HepG2 (cell line): ENCODE data around the gene TTLL4. TPM values are rescaled to one million over a fixed set of nuclear protein-coding genes. Genes with fewer than 3 reads are reported as not detected.

ENCODE experiments used
- ARID2 ChIP-seq: sonication (generic); formaldehyde crosslinking; IDR thresholded peaks from 2 replicates; pipeline ENCODE4 v1.8.1; 2022; ENCODE audit warnings: mild to moderate bottlenecking, missing genetic modification reagents, borderline replicate concordance
- EED ChIP-seq: sonication (generic); formaldehyde crosslinking; IDR thresholded peaks from 2 replicates; pipeline ENCODE4 v1.5.0; 2020; ENCODE audit warnings: mild to moderate bottlenecking, missing genetic modification reagents
- GATAD1 ChIP-seq: IDR thresholded peaks from 2 replicates; pipeline ENCODE4 v1.6.1; 2016; ENCODE audit warnings: missing genetic modification reagents, missing compliant biosample characterization
- GZF1 ChIP-seq: sonication (generic); formaldehyde crosslinking; IDR thresholded peaks from 2 replicates; pipeline ENCODE4 v1.5.1; 2020; ENCODE audit warnings: mild to moderate bottlenecking, missing genetic modification reagents
- HES4 ChIP-seq: sonication (generic); formaldehyde crosslinking; IDR thresholded peaks from 2 replicates; pipeline ENCODE4 v1.9.0; 2021; ENCODE audit warnings: mild to moderate bottlenecking, missing genetic modification reagents, borderline replicate concordance
- KAT8 ChIP-seq: IDR thresholded peaks from 2 replicates; pipeline ENCODE4 v1.6.1; 2016; ENCODE audit warnings: missing genetic modification reagents, missing compliant biosample characterization
- PHF20 ChIP-seq: sonication (generic); formaldehyde crosslinking; IDR thresholded peaks from 2 replicates; pipeline ENCODE4 v1.5.0; 2020; ENCODE audit warnings: mild to moderate bottlenecking, missing genetic modification reagents
- PTBP1 ChIP-seq: fragments of 200-400 bp; formaldehyde crosslinking; IDR thresholded peaks from 2 replicates; pipeline ENCODE4 v1.6.1; 2018; ENCODE audit warnings: low read length, low read depth; ENCODE audit not compliant: poor library complexity, severe bottlenecking
- STAG1 ChIP-seq: sonication (generic); formaldehyde crosslinking; IDR thresholded peaks from 2 replicates; pipeline ENCODE4 v1.4.0; 2020; ENCODE audit warnings: missing genetic modification reagents
- ZBTB21 ChIP-seq: sonication (generic); formaldehyde crosslinking; IDR thresholded peaks from 2 replicates; pipeline ENCODE4 v1.4.0; 2020; ENCODE audit warnings: missing genetic modification reagents
- ZNF12 ChIP-seq: sonication (generic); formaldehyde crosslinking; IDR thresholded peaks from 2 replicates; pipeline ENCODE4 v1.5.0; 2020; ENCODE audit warnings: missing genetic modification reagents
- ZNF570 ChIP-seq: sonication (generic); formaldehyde crosslinking; IDR thresholded peaks from 2 replicates; pipeline ENCODE4 v1.4.0; 2020; ENCODE audit warnings: mild to moderate bottlenecking, missing genetic modification reagents, borderline replicate concordance
- ZNF572 ChIP-seq: sonication (generic); formaldehyde crosslinking; IDR thresholded peaks from 2 replicates; pipeline ENCODE4 v1.5.1; 2020; ENCODE audit warnings: mild to moderate bottlenecking, missing genetic modification reagents
- ZNF775 ChIP-seq: sonication (generic); formaldehyde crosslinking; IDR thresholded peaks from 2 replicates; pipeline ENCODE4 v1.4.0; 2020; ENCODE audit warnings: missing genetic modification reagents, mild to moderate bottlenecking, moderate library complexity, borderline replicate concordance
- ZNF879 ChIP-seq: sonication (generic); formaldehyde crosslinking; IDR thresholded peaks from 2 replicates; pipeline ENCODE4 v1.8.1; 2023; ENCODE audit warnings: missing genetic modification reagents
- ZNF891 ChIP-seq: sonication (generic); formaldehyde crosslinking; IDR thresholded peaks from 2 replicates; pipeline ENCODE4 v1.5.0; 2020; ENCODE audit warnings: mild to moderate bottlenecking, missing genetic modification reagents
- polyA plus RNA-seq, 8 experiments: library from polyadenylated mRNA; depleted of rRNA in 3 of 8; stranded (reverse) in 7 of 8; unstranded in 1 of 8; fragments of >200 nt; fragmentation: Illumina TruSeq in 4 of 8; extraction: Trizol in 4 of 8; gene quantifications; 2 replicates each; pipeline versions ENCODE4 v1.2.1 to v1.2.3, GENCODE V29; 2011 to 2016; ENCODE audit warnings: low read depth in 4 of 8, missing spikeins in 1 of 8, mixed read lengths in 1 of 8; ENCODE audit not compliant: insufficient read depth in 1 of 8
- total RNA-seq, 5 experiments: library from RNA; depleted of rRNA; stranded (reverse); fragments of >200 nt; fragmentation: Illumina TruSeq; extraction: Trizol; gene quantifications; 2 replicates each; pipeline ENCODE4 v1.2.3, GENCODE V29; 2016; ENCODE audit warnings: low read depth in 1 of 5
- TF ChIP-seq, protein P1 (sequence below): sonication (generic); formaldehyde crosslinking; IDR thresholded peaks from 2 replicates; pipeline ENCODE4 v1.4.0; 2020; ENCODE audit warnings: missing genetic modification reagents, borderline replicate concordance
- TF ChIP-seq, protein P2 (sequence below): sonication (generic); formaldehyde crosslinking; IDR thresholded peaks from 2 replicates; pipeline ENCODE4 v1.4.0; 2020; ENCODE audit warnings: missing genetic modification reagents
- TF ChIP-seq, protein P3 (sequence below): sonication (generic); formaldehyde crosslinking; IDR thresholded peaks from 2 replicates; pipeline ENCODE4 v1.5.0; 2020; ENCODE audit warnings: missing genetic modification reagents
- TF ChIP-seq, protein P4 (sequence below): sonication (generic); formaldehyde crosslinking; IDR thresholded peaks from 2 replicates; pipeline ENCODE4 v1.4.0; 2020; ENCODE audit warnings: missing genetic modification reagents

Gene TTLL4
- total and polyA plus RNA-seq, 2 of the 13 experiments (the other 11 are each of a cell fraction or from before 2014, with no cell fraction given) = 77.5 to 84.6 TPM

DNA sequence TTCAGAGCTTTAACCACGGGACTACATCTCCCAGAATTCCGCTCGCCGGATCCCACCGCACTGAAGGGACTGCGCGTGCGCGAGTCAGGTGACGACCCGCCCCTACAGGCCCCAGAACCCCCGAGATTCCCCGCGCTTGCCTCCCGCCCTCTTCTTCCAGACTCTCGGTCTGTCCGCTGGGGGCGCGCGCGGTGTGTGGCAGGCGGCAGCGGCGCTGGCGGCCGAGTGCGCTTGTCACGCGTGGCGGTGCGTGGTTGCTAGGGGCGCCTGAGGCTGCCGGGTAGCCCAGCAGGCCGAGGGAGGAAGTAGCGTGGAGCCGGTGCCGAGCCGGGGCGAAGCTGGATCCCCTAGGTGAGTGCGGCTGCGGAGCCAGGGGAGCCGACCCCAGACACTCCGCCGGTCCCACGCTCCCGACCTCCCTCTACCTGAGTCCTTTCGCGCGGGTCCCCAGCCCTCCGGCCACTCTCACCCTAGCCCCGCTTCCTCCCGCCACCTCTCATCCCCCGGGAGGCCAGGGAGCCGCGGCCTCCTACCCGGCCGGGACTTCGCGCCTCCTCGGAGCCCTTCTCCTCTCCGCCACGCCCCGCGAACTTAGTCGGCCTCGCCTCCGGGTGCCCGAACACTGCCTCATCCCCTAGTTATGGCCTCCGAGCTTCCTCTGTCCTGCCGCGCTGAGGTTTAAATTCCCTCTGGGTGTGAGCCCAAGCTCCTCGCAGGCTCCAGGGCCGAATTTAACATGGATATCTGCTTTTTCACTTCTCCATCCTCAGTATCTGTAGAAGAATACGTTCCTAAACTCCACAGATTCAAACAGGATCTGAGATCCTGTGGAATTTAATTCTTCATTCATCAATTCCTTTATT is at the start of gene TTLL4 (continued):
- TF ChIP-seq, protein P1, sequence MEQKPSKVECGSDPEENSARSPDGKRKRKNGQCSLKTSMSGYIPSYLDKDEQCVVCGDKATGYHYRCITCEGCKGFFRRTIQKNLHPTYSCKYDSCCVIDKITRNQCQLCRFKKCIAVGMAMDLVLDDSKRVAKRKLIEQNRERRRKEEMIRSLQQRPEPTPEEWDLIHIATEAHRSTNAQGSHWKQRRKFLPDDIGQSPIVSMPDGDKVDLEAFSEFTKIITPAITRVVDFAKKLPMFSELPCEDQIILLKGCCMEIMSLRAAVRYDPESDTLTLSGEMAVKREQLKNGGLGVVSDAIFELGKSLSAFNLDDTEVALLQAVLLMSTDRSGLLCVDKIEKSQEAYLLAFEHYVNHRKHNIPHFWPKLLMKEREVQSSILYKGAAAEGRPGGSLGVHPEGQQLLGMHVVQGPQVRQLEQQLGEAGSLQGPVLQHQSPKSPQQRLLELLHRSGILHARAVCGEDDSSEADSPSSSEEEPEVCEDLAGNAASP (CRISPR knock-in tag) = peak; percentile 79
- TF ChIP-seq ZNF572 = no peak; the same call in 1 of the 2 replicates
- TF ChIP-seq ARID2 (CRISPR knock-in tag) = peak; percentile 92
- TF ChIP-seq KAT8 = peak; percentile 91
- no peak for TF ChIP-seq ZNF879 (CRISPR knock-in tag)
- TF ChIP-seq GZF1 (CRISPR knock-in tag) = peak; percentile 86
- TF ChIP-seq PHF20 (CRISPR knock-in tag) = peak; percentile 74
- no peak for TF ChIP-seq ZNF775 (CRISPR knock-in tag)
- TF ChIP-seq ZNF570 (CRISPR knock-in tag) = peak; percentile 77; the same call in 1 of the 2 replicates
- TF ChIP-seq EED (CRISPR knock-in tag) = peak; percentile 99
- TF ChIP-seq ZNF891 (CRISPR knock-in tag) = peak; percentile 99
- TF ChIP-seq ZBTB21 = no peak
- TF ChIP-seq, protein P2, sequence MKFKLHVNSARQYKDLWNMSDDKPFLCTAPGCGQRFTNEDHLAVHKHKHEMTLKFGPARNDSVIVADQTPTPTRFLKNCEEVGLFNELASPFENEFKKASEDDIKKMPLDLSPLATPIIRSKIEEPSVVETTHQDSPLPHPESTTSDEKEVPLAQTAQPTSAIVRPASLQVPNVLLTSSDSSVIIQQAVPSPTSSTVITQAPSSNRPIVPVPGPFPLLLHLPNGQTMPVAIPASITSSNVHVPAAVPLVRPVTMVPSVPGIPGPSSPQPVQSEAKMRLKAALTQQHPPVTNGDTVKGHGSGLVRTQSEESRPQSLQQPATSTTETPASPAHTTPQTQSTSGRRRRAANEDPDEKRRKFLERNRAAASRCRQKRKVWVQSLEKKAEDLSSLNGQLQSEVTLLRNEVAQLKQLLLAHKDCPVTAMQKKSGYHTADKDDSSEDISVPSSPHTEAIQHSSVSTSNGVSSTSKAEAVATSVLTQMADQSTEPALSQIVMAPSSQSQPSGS (CRISPR knock-in tag) = peak; percentile 88; the same call in 1 of the 2 replicates
- TF ChIP-seq PTBP1 = no peak
- TF ChIP-seq, protein P3, sequence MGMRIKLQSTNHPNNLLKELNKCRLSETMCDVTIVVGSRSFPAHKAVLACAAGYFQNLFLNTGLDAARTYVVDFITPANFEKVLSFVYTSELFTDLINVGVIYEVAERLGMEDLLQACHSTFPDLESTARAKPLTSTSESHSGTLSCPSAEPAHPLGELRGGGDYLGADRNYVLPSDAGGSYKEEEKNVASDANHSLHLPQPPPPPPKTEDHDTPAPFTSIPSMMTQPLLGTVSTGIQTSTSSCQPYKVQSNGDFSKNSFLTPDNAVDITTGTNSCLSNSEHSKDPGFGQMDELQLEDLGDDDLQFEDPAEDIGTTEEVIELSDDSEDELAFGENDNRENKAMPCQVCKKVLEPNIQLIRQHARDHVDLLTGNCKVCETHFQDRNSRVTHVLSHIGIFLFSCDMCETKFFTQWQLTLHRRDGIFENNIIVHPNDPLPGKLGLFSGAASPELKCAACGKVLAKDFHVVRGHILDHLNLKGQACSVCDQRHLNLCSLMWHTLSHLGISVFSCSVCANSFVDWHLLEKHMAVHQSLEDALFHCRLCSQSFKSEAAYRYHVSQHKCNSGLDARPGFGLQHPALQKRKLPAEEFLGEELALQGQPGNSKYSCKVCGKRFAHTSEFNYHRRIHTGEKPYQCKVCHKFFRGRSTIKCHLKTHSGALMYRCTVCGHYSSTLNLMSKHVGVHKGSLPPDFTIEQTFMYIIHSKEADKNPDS (CRISPR knock-in tag) = no peak; the same call in 1 of the 2 replicates
- TF ChIP-seq HES4 (CRISPR knock-in tag) = peak; percentile 70; the same call in 1 of the 2 replicates
- TF ChIP-seq STAG1 = peak; percentile 90
- TF ChIP-seq ZNF12 = peak; percentile 60; the same call in 1 of the 2 replicates
- TF ChIP-seq, protein P4, sequence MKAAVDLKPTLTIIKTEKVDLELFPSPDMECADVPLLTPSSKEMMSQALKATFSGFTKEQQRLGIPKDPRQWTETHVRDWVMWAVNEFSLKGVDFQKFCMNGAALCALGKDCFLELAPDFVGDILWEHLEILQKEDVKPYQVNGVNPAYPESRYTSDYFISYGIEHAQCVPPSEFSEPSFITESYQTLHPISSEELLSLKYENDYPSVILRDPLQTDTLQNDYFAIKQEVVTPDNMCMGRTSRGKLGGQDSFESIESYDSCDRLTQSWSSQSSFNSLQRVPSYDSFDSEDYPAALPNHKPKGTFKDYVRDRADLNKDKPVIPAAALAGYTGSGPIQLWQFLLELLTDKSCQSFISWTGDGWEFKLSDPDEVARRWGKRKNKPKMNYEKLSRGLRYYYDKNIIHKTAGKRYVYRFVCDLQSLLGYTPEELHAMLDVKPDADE = peak; percentile 90; the same call in 1 of the 2 replicates
- peak; percentile 81 for TF ChIP-seq GATAD1
